Neural crest cell (in vitro differentiated cells): ENCODE measurements around the gene TTC23. TPM values are rescaled to one million over a fixed set of nuclear protein-coding genes. Genes with fewer than 3 reads are reported as not detected.

ENCODE experiments used
- DNase-seq: peaks from one replicate; pipeline ENCODE4 v3.0.0; 2021; ENCODE audit warnings: low read depth, mixed read lengths, low spot score
- H3K27ac Mint-ChIP-seq: one replicate; pipeline ENCODE4 v1.8.0; 2021; ENCODE audit warnings: mild to moderate bottlenecking, mixed read lengths; ENCODE audit not compliant: unreplicated experiment
- H3K27me3 Mint-ChIP-seq: 2 replicates; pipeline ENCODE4 v1.8.0; 2021; ENCODE audit warnings: low read depth, mild to moderate bottlenecking, mixed read lengths
- H3K36me3 Mint-ChIP-seq: 2 replicates; pipeline ENCODE4 v1.8.0; 2021; ENCODE audit warnings: low read depth, mild to moderate bottlenecking, mixed read lengths
- H3K4me1 Mint-ChIP-seq: 2 replicates; pipeline ENCODE4 v1.8.0; 2021; ENCODE audit warnings: mixed read lengths
- H3K4me3 Mint-ChIP-seq: one replicate; pipeline ENCODE4 v1.8.0; 2021; ENCODE audit warnings: mild to moderate bottlenecking, mixed read lengths
- H3K9me3 Mint-ChIP-seq: 2 replicates; pipeline ENCODE4 v1.8.0; 2021; ENCODE audit warnings: mixed read lengths
- CTCF ChIP-seq: fragments of 200-600 bp; sonication (generic); conservative IDR thresholded peaks from 2 replicates; pipeline ENCODE4 v1.5.0; 2021; ENCODE audit warnings: antibody characterized with exemption, mild to moderate bottlenecking
- total RNA-seq: library from RNA; stranded (reverse); gene quantifications from 2 replicates; pipeline ENCODE4 v1.2.1, GENCODE V29; 2021

Gene TTC23
- total RNA-seq, 1 donor from 2014 or later: 25.7 TPM

GRCh38 chr15:99275061-99275460 is 25.7 kb upstream of the TTC23 start:
- Mint-ChIP-seq H3K9me3 (peaks cover 4% of the 10 kb centered on the region), H3K27me3 (no peaks in the 10 kb centered on the region), H3K36me3 (peaks cover 9% of the 10 kb centered on the region), H3K27ac (no peak overlapping the region), H3K4me1 (no peaks in the 10 kb centered on the region), H3K4me3 (no peak overlapping the region)
- DNase-seq: no peak
- no peak for TF ChIP-seq CTCF

GRCh38 chr15:99273801-99274200 is 24.4 kb upstream of the TTC23 start:
- Mint-ChIP-seq H3K27ac (no peak overlapping the region), H3K27me3 (no peaks in the 10 kb centered on the region)

GRCh38 chr15:99268431-99268830 is 19.1 kb upstream of the TTC23 start:
- no peak for DNase-seq

More at GRCh38 chr15:99273801-99274200, 24.4 kb upstream of the TTC23 start:
- Mint-ChIP-seq H3K9me3 (peaks cover 1% of the 10 kb centered on the region), H3K36me3 (peaks cover under 1% of the 10 kb centered on the region), H3K4me1 (no peaks in the 10 kb centered on the region), H3K4me3 (no peak overlapping the region)
- no peak for TF ChIP-seq CTCF
- no peak for DNase-seq

GRCh38 chr15:99267957-99268356 is 18.6 kb upstream of the TTC23 start:
- no peak for DNase-seq
- Mint-ChIP-seq H3K4me3 (no peak overlapping the region), H3K27me3 (no peaks in the 10 kb centered on the region), H3K36me3 (no peaks in the 10 kb centered on the region), H3K9me3 (no peaks in the 10 kb centered on the region), H3K27ac (no peak overlapping the region), H3K4me1 (no peaks in the 10 kb centered on the region)
- TF ChIP-seq CTCF: no peak

More at GRCh38 chr15:99268431-99268830, 19.1 kb upstream of the TTC23 start:
- Mint-ChIP-seq H3K36me3 (no peaks in the 10 kb centered on the region), H3K4me1 (no peaks in the 10 kb centered on the region), H3K4me3 (no peak overlapping the region), H3K9me3 (no peaks in the 10 kb centered on the region), H3K27ac (no peak overlapping the region), H3K27me3 (no peaks in the 10 kb centered on the region)
- TF ChIP-seq CTCF: no peak

- no peaks in the 10 kb centered on the region for H3K9me3 Mint-ChIP-seq
- no peaks in the 10 kb centered on the region for H3K27me3 Mint-ChIP-seq
- H3K36me3 Mint-ChIP-seq: peaks cover 4% of the 10 kb centered on the region
- TF ChIP-seq CTCF: no peak
- no peak for DNase-seq
- peak overlapping the region; percentile 13 for H3K27ac Mint-ChIP-seq
- H3K4me3 Mint-ChIP-seq: no peak overlapping the region
- H3K4me1 Mint-ChIP-seq: no peaks in the 10 kb centered on the region
Measured at GRCh38 chr15:99265541-99266070, 16.2 kb upstream of the TTC23 start.

- peaks cover 4% of the 10 kb centered on the region for H3K36me3 Mint-ChIP-seq
- H3K27me3 Mint-ChIP-seq: no peaks in the 10 kb centered on the region
- H3K4me1 Mint-ChIP-seq: no peaks in the 10 kb centered on the region
- TF ChIP-seq CTCF: no peak
- no peak overlapping the region for H3K4me3 Mint-ChIP-seq
- no peak overlapping the region for H3K27ac Mint-ChIP-seq
- H3K9me3 Mint-ChIP-seq: no peaks in the 10 kb centered on the region
- DNase-seq: no peak
Measured at GRCh38 chr15:99264125-99264524, 14.7 kb upstream of the TTC23 start.
